Erythroblast (primary cell): ENCODE results near the gene SLC35G6.

Experiments
- GATA1 ChIP-seq: IDR thresholded peaks from 2 replicates; pipeline ENCODE4 v1.6.1; 2011; ENCODE audit warnings: low read depth, mild to moderate bottlenecking, control low read depth, low read length, moderate library complexity
- POLR2A ChIP-seq: IDR thresholded peaks from 2 replicates; pipeline ENCODE4 v1.6.1; 2011; ENCODE audit warnings: mild to moderate bottlenecking, low read length

GRCh38 chr17:7490144-7490543, 8.9 kb downstream of the SLC35G6 start:
- TF ChIP-seq POLR2A (no peak), GATA1 (no peak)
